PC-3 (cell line): ENCODE results near the gene NKIRAS1.

Experiments
- CTCF ChIP-seq: fragments of 300-600 bp; sonication (generic); conservative IDR thresholded peaks from 2 replicates; pipeline ENCODE4 v1.5.1; 2017; ENCODE audit warnings: antibody characterized with exemption, low read depth, mild to moderate bottlenecking, low read length
- EZH2 ChIP-seq: fragments of 300-600 bp; sonication (generic); IDR thresholded peaks from one replicate; pipeline ENCODE4 v1.6.1; 2017; ENCODE audit warnings: antibody characterized with exemption, mild to moderate bottlenecking, low read length; ENCODE audit not compliant: unreplicated experiment
- EZH2phosphoT487 ChIP-seq: fragments of 300-600 bp; sonication (generic); IDR thresholded peaks from 2 replicates; pipeline ENCODE4 v1.6.1; 2018; ENCODE audit warnings: mild to moderate bottlenecking, antibody characterized with exemption, low read length, borderline replicate concordance

- TF ChIP-seq CTCF (no peak), EZH2 (no peak), EZH2phosphoT487 (no peak)
Measured at GRCh38 chr3:23938688-23939087, 21.9 kb upstream of the NKIRAS1 start.
